T-helper 22 cell (primary cell): Measurements from ENCODE around the gene DEGS1.

Experiments
- DNase-seq: peaks from one replicate; pipeline ENCODE4 v3.0.0-alpha.2; 2020; ENCODE audit warnings: low read depth

Gene DEGS1

GRCh38 chr1:224182866-224183590 is at the start of gene DEGS1:
DEGS1 (plus strand) TSS chr1:224183240; CDS start chr1:224183337, 97 bp downstream.
- DNase-seq, result peak; percentile 79

GRCh38 chr1:224133741-224134299 is 49.2 kb upstream of the DEGS1 start:
- no peak for DNase-seq

- DNase-seq, result no peak
These were observed 45.5 kb upstream of the DEGS1 start for GRCh38 chr1:224137518-224137917.

GRCh38 chr1:224138198-224138597 is 44.8 kb upstream of the DEGS1 start:
- no peak for DNase-seq

- DNase-seq, result no peak
These were observed 41.3 kb upstream of the DEGS1 start for GRCh38 chr1:224141693-224142092.

- DNase-seq, result no peak
These were observed 33.3 kb upstream of the DEGS1 start for GRCh38 chr1:224149709-224150108.

GRCh38 chr1:224151117-224151516 is 31.9 kb upstream of the DEGS1 start:
- DNase-seq, result no peak

- no peak for DNase-seq
These were observed 25.7 kb upstream of the DEGS1 start for GRCh38 chr1:224157316-224157715.

GRCh38 chr1:224159541-224159940 is 23.5 kb upstream of the DEGS1 start:
- no peak for DNase-seq

GRCh38 chr1:224160171-224160682 is 22.8 kb upstream of the DEGS1 start:
- no peak for DNase-seq

- DNase-seq, result no peak
These were observed 20.3 kb upstream of the DEGS1 start for GRCh38 chr1:224162768-224163167.

GRCh38 chr1:224163311-224163710 is 19.7 kb upstream of the DEGS1 start:
- DNase-seq, result no peak

- peak; percentile 7 for DNase-seq
These were observed 14.1 kb upstream of the DEGS1 start for GRCh38 chr1:224168859-224169380.

GRCh38 chr1:224169718-224170270 is 13.2 kb upstream of the DEGS1 start:
- no peak for DNase-seq

- no peak for DNase-seq
These were observed 12.7 kb upstream of the DEGS1 start for GRCh38 chr1:224170343-224170742.

- peak; percentile 12 for DNase-seq
These were observed 12.1 kb upstream of the DEGS1 start for GRCh38 chr1:224170748-224171478.

- no peak for DNase-seq
These were observed 10.8 kb upstream of the DEGS1 start for GRCh38 chr1:224172229-224172628.

GRCh38 chr1:224173523-224173922 is 9.5 kb upstream of the DEGS1 start:
- no peak for DNase-seq

GRCh38 chr1:224175617-224176016 is 7.4 kb upstream of the DEGS1 start:
- DNase-seq, result no peak

- DNase-seq, result no peak
These were observed 5.6 kb upstream of the DEGS1 start for GRCh38 chr1:224177356-224177999.

GRCh38 chr1:224178894-224179293 is 4.1 kb upstream of the DEGS1 start:
- DNase-seq, result no peak
